Omental fat pad (tissue), 4 donors: Measurements from ENCODE around the gene XPO5. TPM values are rescaled to one million over a fixed set of nuclear protein-coding genes. Genes with fewer than 3 reads are reported as not detected.
"Not testable (repeated sequence)": the region's sequence is repeated elsewhere in the genome, so short reads cannot be mapped to it uniquely, and the experiment has no call there.

Experiments used
- ATAC-seq: fragments of 150-250 bp; one replicate; pipeline ENCODE4 v1.9.1; 2016; ENCODE audit warnings: mild to moderate bottlenecking, moderate library complexity; ENCODE audit not compliant: low FRiP score
- DNase-seq: peaks from one replicate; pipeline ENCODE4 v3.0.0-alpha.2; 2019; ENCODE audit warnings: low spot score
- total RNA-seq, 4 donors: library from RNA; depleted of rRNA; stranded (reverse); fragments of >200 nt; gene quantifications; one replicate each; pipeline ENCODE4 v1.1.0, GENCODE V29; 2016
- TF ChIP-seq, protein P1 (sequence below), 3 donors: fragments of 450-650 bp; IDR thresholded peaks; one replicate each; pipeline ENCODE4 v1.5.1; 2016 to 2017; ENCODE audit warnings: antibody characterized with exemption in 3 of 3, mild to moderate bottlenecking in 3 of 3, moderate library complexity in 2 of 3

The XPO5 gene
- total RNA-seq, 4 donors from 2014 or later, result 16.1 to 138 (median 21.9) TPM

GRCh38 chr6:43608807-43609206 is 33.0 kb upstream of the XPO5 start:
- DNase-seq (no peak), ATAC-seq (no peak)
- TF ChIP-seq, protein P1, sequence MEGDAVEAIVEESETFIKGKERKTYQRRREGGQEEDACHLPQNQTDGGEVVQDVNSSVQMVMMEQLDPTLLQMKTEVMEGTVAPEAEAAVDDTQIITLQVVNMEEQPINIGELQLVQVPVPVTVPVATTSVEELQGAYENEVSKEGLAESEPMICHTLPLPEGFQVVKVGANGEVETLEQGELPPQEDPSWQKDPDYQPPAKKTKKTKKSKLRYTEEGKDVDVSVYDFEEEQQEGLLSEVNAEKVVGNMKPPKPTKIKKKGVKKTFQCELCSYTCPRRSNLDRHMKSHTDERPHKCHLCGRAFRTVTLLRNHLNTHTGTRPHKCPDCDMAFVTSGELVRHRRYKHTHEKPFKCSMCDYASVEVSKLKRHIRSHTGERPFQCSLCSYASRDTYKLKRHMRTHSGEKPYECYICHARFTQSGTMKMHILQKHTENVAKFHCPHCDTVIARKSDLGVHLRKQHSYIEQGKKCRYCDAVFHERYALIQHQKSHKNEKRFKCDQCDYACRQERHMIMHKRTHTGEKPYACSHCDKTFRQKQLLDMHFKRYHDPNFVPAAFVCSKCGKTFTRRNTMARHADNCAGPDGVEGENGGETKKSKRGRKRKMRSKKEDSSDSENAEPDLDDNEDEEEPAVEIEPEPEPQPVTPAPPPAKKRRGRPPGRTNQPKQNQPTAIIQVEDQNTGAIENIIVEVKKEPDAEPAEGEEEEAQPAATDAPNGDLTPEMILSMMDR (IDR thresholded peaks at IDR 0.05), result no peak

- TF ChIP-seq, protein P1 (IDR thresholded peaks at IDR 0.05), result peak in 1 of 3 donors; percentile 49
- peak; percentile 71 for DNase-seq
- peak; percentile 58 for ATAC-seq
Measured at GRCh38 chr6:43608310-43608763, 32.5 kb upstream of the XPO5 start.

DNA sequence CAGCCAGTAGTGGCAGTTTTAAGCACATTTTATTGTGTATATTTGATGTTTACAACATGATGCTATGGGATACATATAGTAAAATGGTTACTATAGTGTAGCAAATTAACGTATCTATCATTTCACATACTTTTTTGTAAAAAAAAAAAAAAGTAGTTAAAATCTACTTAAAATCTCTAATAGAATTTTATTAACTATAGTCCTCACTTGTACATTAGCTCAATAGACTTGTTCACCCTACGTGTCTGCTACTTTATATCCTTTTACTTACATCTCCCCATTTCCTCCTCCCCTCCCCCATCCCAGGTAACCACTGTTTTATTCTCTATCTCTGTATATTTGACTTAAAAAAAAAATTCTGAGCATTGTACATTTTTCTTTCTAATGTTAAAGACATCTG is 30.2 kb upstream of the XPO5 start:
- DNase-seq, result no peak
- no peak for ATAC-seq
- TF ChIP-seq, protein P1 (IDR thresholded peaks at IDR 0.05), result no peak

DNA sequence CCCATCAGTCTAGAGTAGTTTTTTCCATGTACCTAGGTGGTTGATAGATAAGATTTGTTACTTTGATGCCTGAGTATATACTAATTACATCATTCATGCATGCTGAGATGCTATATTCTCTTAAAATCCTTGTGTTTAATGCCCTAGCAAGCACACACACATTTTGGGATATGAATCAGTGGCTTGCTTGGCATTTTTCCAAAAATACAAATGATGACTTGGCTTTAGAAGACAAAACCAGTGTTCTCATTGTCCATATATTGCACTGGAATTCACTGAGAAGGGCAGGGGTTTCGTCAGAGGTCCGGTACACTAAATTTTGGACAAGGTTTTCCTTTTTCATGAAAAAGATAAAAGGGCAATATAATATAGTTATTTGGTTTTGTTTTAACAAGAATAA is 28.3 kb upstream of the XPO5 start:
- TF ChIP-seq, protein P1 (IDR thresholded peaks at IDR 0.05), result no peak
- ATAC-seq (no peak), DNase-seq (no peak)

DNA sequence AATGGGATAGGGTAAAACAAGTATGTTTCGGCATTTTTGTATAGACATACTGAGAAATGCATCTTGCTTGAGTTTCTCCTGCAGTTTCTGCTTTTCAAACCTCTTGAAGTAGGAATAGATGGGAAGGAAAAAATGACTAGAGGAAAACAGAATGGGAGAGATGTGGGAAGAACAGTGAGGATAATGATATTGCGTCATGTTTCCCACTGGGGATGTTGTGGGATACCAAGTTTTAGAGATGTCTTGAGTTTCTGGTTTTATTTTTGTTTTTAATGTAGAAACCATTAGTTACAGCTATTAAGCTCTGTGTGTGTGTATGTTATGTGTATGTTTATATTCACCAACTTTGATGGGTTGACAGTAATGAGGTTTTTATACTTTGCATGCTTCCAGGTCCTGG is 24.8 kb upstream of the XPO5 start:
- ATAC-seq (no peak), DNase-seq (no peak)

GRCh38 chr6:43593938-43594337 is 18.1 kb upstream of the XPO5 start:
- TF ChIP-seq, protein P1 (IDR thresholded peaks at IDR 0.05), result no peak
- ATAC-seq (no peak), DNase-seq (no peak)

More for the DNA sequence above, 24.8 kb upstream of the XPO5 start:
- TF ChIP-seq, protein P1 (IDR thresholded peaks at IDR 0.05), result no peak

DNA sequence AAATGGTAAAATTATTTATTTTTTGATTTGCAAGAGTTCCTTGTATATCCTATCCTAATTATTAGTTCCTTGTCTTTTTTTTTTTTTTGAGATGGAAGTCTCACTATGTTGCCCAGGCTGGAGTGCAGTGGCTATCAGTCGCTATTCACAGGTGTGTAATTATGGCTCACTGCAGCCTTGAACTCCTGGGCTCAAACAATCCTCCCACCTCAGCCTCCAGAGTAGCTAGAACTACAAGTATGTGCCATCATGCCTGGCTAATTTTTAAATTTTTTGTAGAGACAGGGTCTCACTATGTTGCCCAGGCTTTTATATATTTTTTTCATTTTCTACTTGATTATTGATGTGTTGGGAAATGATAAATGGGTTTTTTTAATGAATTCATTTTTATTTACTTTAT is 13.7 kb upstream of the XPO5 start:
- not testable (repeated sequence) for ATAC-seq, DNase-seq

DNA sequence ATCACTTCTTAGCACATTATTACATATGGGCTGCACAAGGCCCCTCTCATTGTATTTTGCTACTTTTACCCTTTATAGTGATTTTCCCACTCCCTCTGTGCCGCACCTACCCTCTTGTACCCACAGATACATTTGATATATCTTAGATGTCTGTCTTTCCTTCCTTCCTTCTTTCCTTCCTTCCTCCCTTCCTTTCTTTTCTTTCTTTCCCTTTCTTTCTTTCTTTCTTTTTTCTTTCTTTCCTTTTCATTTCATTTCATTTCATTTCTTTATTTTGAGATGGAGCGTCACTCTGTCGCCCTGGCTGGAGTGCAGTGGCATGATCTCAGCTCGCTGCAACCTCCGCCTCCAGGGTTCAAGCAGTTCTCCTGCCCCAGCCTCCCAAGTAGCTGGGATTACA is 12.4 kb upstream of the XPO5 start:
- TF ChIP-seq, protein P1 (IDR thresholded peaks at IDR 0.05), result no peak
- DNase-seq (no peak), ATAC-seq (no peak)
